Measurements from ENCODE around the gene TSPAN4. TPM values are rescaled to one million over a fixed set of nuclear protein-coding genes. Genes with fewer than 3 reads are reported as not detected.

TSPAN4 gene
- total and polyA plus RNA-seq, 2 donors (not counting 1 experiment from before 2014, with no cell fraction given), result 2.9 to 7.4 TPM

DNA sequence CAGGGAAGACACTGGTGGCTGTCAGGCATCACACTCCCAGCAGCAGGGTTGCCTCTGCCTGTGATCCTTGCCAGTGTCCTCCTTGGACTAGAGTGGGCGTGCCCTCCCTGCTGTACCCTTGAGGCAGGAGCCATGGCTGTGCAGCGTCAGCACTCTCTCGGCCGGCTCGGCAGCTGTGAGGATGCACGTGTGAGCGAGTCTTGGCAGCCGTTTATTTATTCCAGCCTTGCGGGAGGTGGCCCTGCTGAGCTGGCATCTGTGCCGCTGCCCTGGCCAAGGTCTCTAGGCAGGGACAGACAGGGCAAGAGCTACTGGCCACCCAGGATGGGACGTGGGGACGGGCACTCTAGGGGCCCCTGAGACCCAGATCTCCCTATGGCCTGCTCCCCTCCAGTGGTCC lies 33.9 kb downstream of the TSPAN4 start:
- Histone ChIP-seq H3K27me3 (replicated peaks in 1 of 4; ENCODE audit: control extremely low read depth in 1 of 4, control insufficient read depth in 3 of 4, insufficient read depth in 4 of 4, low read length in 3 of 4) (no peaks in the 10 kb centered on the region), H3K27ac (ENCODE audit: low read length in 2 of 2) (no peak overlapping the region), H3K79me2 (ENCODE audit: control insufficient read depth, insufficient read depth, low read length) (no peaks in the 10 kb centered on the region), H3K9me3 (ENCODE audit: control extremely low read depth in 1 of 3, control insufficient read depth in 2 of 3, insufficient read depth in 1 of 3, low read length in 2 of 3) (no peaks in the 10 kb centered on the region), H3K4me2 (replicated peaks; ENCODE audit: low read depth, low read length, poor library complexity, severe bottlenecking) (no peak overlapping the region), H4K20me1 (ENCODE audit: control insufficient read depth, insufficient read depth, low read length, poor library complexity, severe bottlenecking) (no peaks in the 10 kb centered on the region), H3K4me3 (ENCODE audit: control extremely low read depth in 1 of 5, extremely low read depth in 1 of 5, insufficient read depth in 1 of 5, low read depth in 2 of 5, low read length in 4 of 5) (no peak overlapping the region), H3K4me1 (ENCODE audit: control insufficient read depth in 2 of 2, insufficient read depth in 2 of 2, low read length in 2 of 2) (no peaks in the 10 kb centered on the region), H3K36me3 (replicated peaks in 1 of 2; ENCODE audit: control extremely low read depth in 1 of 2, control insufficient read depth in 1 of 2, extremely low read depth in 1 of 2, insufficient read depth in 2 of 2, low read length in 1 of 2) (peaks cover 0 to 18% of the 10 kb centered on the region in 2 experiments), H3K9ac (ENCODE audit: low read length) (no peak overlapping the region), H2AFZ (ENCODE audit: insufficient read depth, low read depth, low read length, poor library complexity, severe bottlenecking) (no peak overlapping the region)
- intact Hi-C loops (cut with micrococcal nuclease), result no loop called here
- CTCF ChIA-PET, result no interaction called here
- Mint-ChIP-seq H3K4me1 (no peaks in the 10 kb centered on the region), H3K9me3 (ENCODE audit: insufficient read depth) (no peaks in the 10 kb centered on the region), H3K27me3 (no peaks in the 10 kb centered on the region), H3K27ac (no peak overlapping the region), H3K4me3 (no peak overlapping the region)
- TF ChIP-seq, protein P1, sequence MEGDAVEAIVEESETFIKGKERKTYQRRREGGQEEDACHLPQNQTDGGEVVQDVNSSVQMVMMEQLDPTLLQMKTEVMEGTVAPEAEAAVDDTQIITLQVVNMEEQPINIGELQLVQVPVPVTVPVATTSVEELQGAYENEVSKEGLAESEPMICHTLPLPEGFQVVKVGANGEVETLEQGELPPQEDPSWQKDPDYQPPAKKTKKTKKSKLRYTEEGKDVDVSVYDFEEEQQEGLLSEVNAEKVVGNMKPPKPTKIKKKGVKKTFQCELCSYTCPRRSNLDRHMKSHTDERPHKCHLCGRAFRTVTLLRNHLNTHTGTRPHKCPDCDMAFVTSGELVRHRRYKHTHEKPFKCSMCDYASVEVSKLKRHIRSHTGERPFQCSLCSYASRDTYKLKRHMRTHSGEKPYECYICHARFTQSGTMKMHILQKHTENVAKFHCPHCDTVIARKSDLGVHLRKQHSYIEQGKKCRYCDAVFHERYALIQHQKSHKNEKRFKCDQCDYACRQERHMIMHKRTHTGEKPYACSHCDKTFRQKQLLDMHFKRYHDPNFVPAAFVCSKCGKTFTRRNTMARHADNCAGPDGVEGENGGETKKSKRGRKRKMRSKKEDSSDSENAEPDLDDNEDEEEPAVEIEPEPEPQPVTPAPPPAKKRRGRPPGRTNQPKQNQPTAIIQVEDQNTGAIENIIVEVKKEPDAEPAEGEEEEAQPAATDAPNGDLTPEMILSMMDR (IDR thresholded peaks at IDR 0.05), result no peak
- TF ChIP-seq EZH2 (IDR thresholded peaks at IDR 0.05; ENCODE audit: borderline replicate concordance, insufficient read depth, low read depth, low read length, poor library complexity, severe bottlenecking), result no peak
- 97% methylated on average over 12 of the region's 12 CpGs for WGBS (ENCODE audit: insufficient coverage)
- no peak for ATAC-seq (ENCODE audit: low read depth)
- DNase-seq, result no peak
- POLR2A ChIA-PET, result no interaction called here

DNA sequence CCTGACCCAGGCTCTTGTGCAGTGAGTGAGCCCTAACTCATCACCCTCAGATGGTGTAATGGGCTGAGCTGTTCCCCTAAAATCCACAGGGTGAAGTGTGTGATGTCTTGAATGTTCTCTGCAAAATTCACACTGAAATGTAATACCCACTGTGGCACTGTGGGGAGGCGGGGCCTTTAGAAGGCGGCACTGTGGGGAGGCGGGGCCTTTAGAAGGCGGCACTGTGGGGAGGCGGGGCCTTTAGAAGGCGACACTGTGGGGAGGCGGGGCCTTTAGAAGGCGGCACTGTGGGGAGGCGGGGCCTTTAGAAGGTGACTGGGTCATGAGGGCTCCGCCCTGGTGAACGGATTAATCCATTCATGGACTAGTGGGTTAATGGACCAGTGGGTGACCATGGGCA lies 34.9 kb downstream of the TSPAN4 start:
- H3K9ac ChIP-seq (ENCODE audit: low read length), result no peak overlapping the region
- H4K20me1 ChIP-seq (ENCODE audit: control insufficient read depth, insufficient read depth, low read length, poor library complexity, severe bottlenecking), result no peaks in the 10 kb centered on the region
- no peak overlapping the region for H3K27ac Mint-ChIP-seq
- no peaks in the 10 kb centered on the region for H3K79me2 ChIP-seq (ENCODE audit: control insufficient read depth, insufficient read depth, low read length)
- CTCF ChIA-PET, result interaction anchor here (0.8 kb wide), 1 partner anchor 10 kb away, joined by 3 read pairs; no protein-coding TSS in a partner anchor
- ATAC-seq (ENCODE audit: low read depth), result no peak
- no peak for DNase-seq
- no peak overlapping the region for H3K4me3 ChIP-seq (ENCODE audit: control extremely low read depth in 1 of 5, extremely low read depth in 1 of 5, insufficient read depth in 1 of 5, low read depth in 2 of 5, low read length in 4 of 5)
- no peaks in the 10 kb centered on the region for H3K27me3 Mint-ChIP-seq
- no peaks in the 10 kb centered on the region for H3K9me3 Mint-ChIP-seq (ENCODE audit: insufficient read depth)
- H3K27ac ChIP-seq (ENCODE audit: low read length in 2 of 2), result no peak overlapping the region
- POLR2A ChIA-PET, result no interaction called here
- H3K9me3 ChIP-seq (ENCODE audit: control extremely low read depth in 1 of 3, control insufficient read depth in 2 of 3, insufficient read depth in 1 of 3, low read length in 2 of 3), result no peaks in the 10 kb centered on the region
- H3K4me1 ChIP-seq (ENCODE audit: control insufficient read depth in 2 of 2, insufficient read depth in 2 of 2, low read length in 2 of 2), result no peaks in the 10 kb centered on the region
- H3K27me3 ChIP-seq (replicated peaks in 1 of 4; ENCODE audit: control extremely low read depth in 1 of 4, control insufficient read depth in 3 of 4, insufficient read depth in 4 of 4, low read length in 3 of 4), result no peaks in the 10 kb centered on the region
- WGBS (ENCODE audit: insufficient coverage), result 99% methylated on average over 7 of the region's 11 CpGs
- TF ChIP-seq, protein P1 (IDR thresholded peaks at IDR 0.05), result no peak
- no peak for TF ChIP-seq EZH2 (IDR thresholded peaks at IDR 0.05; ENCODE audit: borderline replicate concordance, insufficient read depth, low read depth, low read length, poor library complexity, severe bottlenecking)
- H3K4me2 ChIP-seq (replicated peaks; ENCODE audit: low read depth, low read length, poor library complexity, severe bottlenecking), result no peak overlapping the region
- no peak overlapping the region for H2AFZ ChIP-seq (ENCODE audit: insufficient read depth, low read depth, low read length, poor library complexity, severe bottlenecking)
- intact Hi-C loops (cut with micrococcal nuclease), result no loop called here
- H3K36me3 ChIP-seq (replicated peaks in 1 of 2; ENCODE audit: control extremely low read depth in 1 of 2, control insufficient read depth in 1 of 2, extremely low read depth in 1 of 2, insufficient read depth in 2 of 2, low read length in 1 of 2), result peaks cover 0 to 19% of the 10 kb centered on the region in 2 experiments
- no peaks in the 10 kb centered on the region for H3K4me1 Mint-ChIP-seq
- no peak overlapping the region for H3K4me3 Mint-ChIP-seq
